GOT3 (cell line): ENCODE results near the gene ADGRG1.
"Not testable (repeated sequence)": the region's sequence is repeated elsewhere in the genome, so short reads cannot be mapped to it uniquely, and the experiment has no call there.

Experiments
- DNase-seq: peaks from one replicate; lab custom pipeline; 2025; ENCODE audit warnings: mixed read lengths; lab: John Stamatoyannopoulos, UW

Gene ADGRG1

GRCh38 chr16:57698812-57699405, 70.5 kb downstream of the ADGRG1 start:
- no peak for DNase-seq

GRCh38 chr16:57699481-57699880, 71.1 kb downstream of the ADGRG1 start:
- DNase-seq, result no peak

- no peak for DNase-seq
Measured at GRCh38 chr16:57699899-57700298, 71.5 kb downstream of the ADGRG1 start.

- no peak for DNase-seq
Measured at GRCh38 chr16:57700781-57701551, 72.5 kb downstream of the ADGRG1 start.

GRCh38 chr16:57701759-57702371, 73.4 kb downstream of the ADGRG1 start:
- DNase-seq, result no peak

- DNase-seq, result no peak
Measured at GRCh38 chr16:57703416-57704010, 75.1 kb downstream of the ADGRG1 start.

- no peak for DNase-seq
Measured at GRCh38 chr16:57704011-57704904, 75.8 kb downstream of the ADGRG1 start.

GRCh38 chr16:57704905-57705852, 76.7 kb downstream of the ADGRG1 start:
- no peak for DNase-seq

- no peak for DNase-seq
Measured at GRCh38 chr16:57706717-57707116, 78.3 kb downstream of the ADGRG1 start.

- DNase-seq, result no peak
Measured at GRCh38 chr16:57707331-57707730, 78.9 kb downstream of the ADGRG1 start.

GRCh38 chr16:57708168-57708567, 79.7 kb downstream of the ADGRG1 start:
- no peak for DNase-seq

- no peak for DNase-seq
Measured at GRCh38 chr16:57709663-57710062, 81.2 kb downstream of the ADGRG1 start.

- DNase-seq, result no peak
Measured at GRCh38 chr16:57711346-57711745, 82.9 kb downstream of the ADGRG1 start.

GRCh38 chr16:57711993-57712392, 83.6 kb downstream of the ADGRG1 start:
- no peak for DNase-seq

- not testable (repeated sequence) for DNase-seq
Measured at GRCh38 chr16:57712569-57712968, 84.1 kb downstream of the ADGRG1 start.

- DNase-seq, result no peak
Measured at GRCh38 chr16:57713596-57713995, 85.2 kb downstream of the ADGRG1 start.

- no peak for DNase-seq
Measured at GRCh38 chr16:57714047-57714446, 85.6 kb downstream of the ADGRG1 start.
